Measurements from ENCODE around the gene KIAA0513.

The KIAA0513 gene

GRCh38 chr16:85072947-85073346, 45.4 kb downstream of the KIAA0513 start:
- no peak overlapping the region for H3K4me3 ChIP-seq (ENCODE audit: low read depth, low read length)
- DNase-seq = no peak
- no peaks in the 10 kb centered on the region for H3K4me1 ChIP-seq

GRCh38 chr16:85074225-85074914, 46.8 kb downstream of the KIAA0513 start:
- H3K27me3 ChIP-seq = no peaks in the 10 kb centered on the region
- H3K36me3 ChIP-seq = no peaks in the 10 kb centered on the region
- H3K9me3 ChIP-seq = no peaks in the 10 kb centered on the region
- TF ChIP-seq CTCF (IDR thresholded peaks at IDR 0.05; ENCODE audit: low read depth, low read length) = no peak
- no peak overlapping the region for H3K4me3 ChIP-seq (ENCODE audit: low read depth, low read length)
- DNase-seq = no peak
- H3K4me1 ChIP-seq = no peaks in the 10 kb centered on the region

More at GRCh38 chr16:85072947-85073346, 45.4 kb downstream of the KIAA0513 start:
- no peaks in the 10 kb centered on the region for H3K36me3 ChIP-seq
- H3K27me3 ChIP-seq = no peaks in the 10 kb centered on the region
- H3K9me3 ChIP-seq = no peaks in the 10 kb centered on the region
- TF ChIP-seq CTCF (IDR thresholded peaks at IDR 0.05; ENCODE audit: low read depth, low read length) = no peak

- Histone ChIP-seq H3K4me3 (ENCODE audit: low read depth, low read length) (no peak overlapping the region), H3K36me3 (no peaks in the 10 kb centered on the region), H3K9me3 (no peaks in the 10 kb centered on the region), H3K27me3 (no peaks in the 10 kb centered on the region), H3K4me1 (no peaks in the 10 kb centered on the region)
- TF ChIP-seq CTCF (IDR thresholded peaks at IDR 0.05; ENCODE audit: low read depth, low read length) = no peak
- DNase-seq = no peak
Measured at GRCh38 chr16:85075236-85075924, 47.8 kb downstream of the KIAA0513 start.

GRCh38 chr16:85077039-85077438, 49.4 kb downstream of the KIAA0513 start:
- H3K4me1 ChIP-seq = peaks cover 10% of the 10 kb centered on the region
- no peaks in the 10 kb centered on the region for H3K36me3 ChIP-seq
- no peaks in the 10 kb centered on the region for H3K9me3 ChIP-seq
- no peak for DNase-seq
- no peak for TF ChIP-seq CTCF (IDR thresholded peaks at IDR 0.05; ENCODE audit: low read depth, low read length)
- H3K4me3 ChIP-seq (ENCODE audit: low read depth, low read length) = no peak overlapping the region
- H3K27me3 ChIP-seq = no peaks in the 10 kb centered on the region

GRCh38 chr16:85077576-85078125, 50.1 kb downstream of the KIAA0513 start:
- TF ChIP-seq CTCF (IDR thresholded peaks at IDR 0.05; ENCODE audit: low read depth, low read length) = no peak
- no peaks in the 10 kb centered on the region for H3K27me3 ChIP-seq
- H3K36me3 ChIP-seq = no peaks in the 10 kb centered on the region
- peaks cover 10% of the 10 kb centered on the region for H3K4me1 ChIP-seq
- H3K4me3 ChIP-seq (ENCODE audit: low read depth, low read length) = no peak overlapping the region
- no peaks in the 10 kb centered on the region for H3K9me3 ChIP-seq
- DNase-seq = no peak

GRCh38 chr16:85078226-85078625, 50.6 kb downstream of the KIAA0513 start:
- no peaks in the 10 kb centered on the region for H3K9me3 ChIP-seq
- no peaks in the 10 kb centered on the region for H3K27me3 ChIP-seq
- no peak for DNase-seq
- H3K4me1 ChIP-seq = peaks cover 10% of the 10 kb centered on the region
- no peak overlapping the region for H3K4me3 ChIP-seq (ENCODE audit: low read depth, low read length)
- H3K36me3 ChIP-seq = no peaks in the 10 kb centered on the region
- TF ChIP-seq CTCF (IDR thresholded peaks at IDR 0.05; ENCODE audit: low read depth, low read length) = no peak
